ENCODE results near the gene DIAPH2.

DIAPH2 gene

GRCh38 chrX:96982161-96982560, 297.5 kb downstream of the DIAPH2 start:
- no peak for DNase-seq

- DNase-seq = no peak
Observed at GRCh38 chrX:96984538-96984937, 299.9 kb downstream of the DIAPH2 start.

- DNase-seq = no peak
Observed at GRCh38 chrX:96985046-96985445, 300.4 kb downstream of the DIAPH2 start.

GRCh38 chrX:96987228-96987627, 302.6 kb downstream of the DIAPH2 start:
- no peak for DNase-seq

- DNase-seq = no peak
Observed at GRCh38 chrX:96989830-96990571, 305.4 kb downstream of the DIAPH2 start.

GRCh38 chrX:96994093-96994492, 309.5 kb downstream of the DIAPH2 start:
- DNase-seq = no peak

GRCh38 chrX:96997196-96997595, 312.6 kb downstream of the DIAPH2 start:
- DNase-seq = no peak

GRCh38 chrX:97000682-97001368, 316.2 kb downstream of the DIAPH2 start:
- no peak for DNase-seq

GRCh38 chrX:97006167-97006566, 321.5 kb downstream of the DIAPH2 start:
- no peak for DNase-seq

- no peak for DNase-seq
Observed at GRCh38 chrX:97009391-97009790, 324.7 kb downstream of the DIAPH2 start.

GRCh38 chrX:97011540-97011939, 326.9 kb downstream of the DIAPH2 start:
- no peak for DNase-seq

- no peak for DNase-seq
Observed at GRCh38 chrX:97016106-97016505, 331.5 kb downstream of the DIAPH2 start.

- DNase-seq = no peak
Observed at GRCh38 chrX:97021680-97022079, 337.0 kb downstream of the DIAPH2 start.

- DNase-seq = no peak
Observed at GRCh38 chrX:97026406-97026805, 341.8 kb downstream of the DIAPH2 start.

GRCh38 chrX:97027384-97027922, 342.8 kb downstream of the DIAPH2 start:
- DNase-seq = no peak

GRCh38 chrX:97030463-97030862, 345.8 kb downstream of the DIAPH2 start:
- DNase-seq = no peak

GRCh38 chrX:97030947-97031346, 346.3 kb downstream of the DIAPH2 start:
- DNase-seq = no peak

- no peak for DNase-seq
Observed at GRCh38 chrX:97039363-97040029, 354.9 kb downstream of the DIAPH2 start.

- DNase-seq = no peak
Observed at GRCh38 chrX:97045470-97045869, 360.8 kb downstream of the DIAPH2 start.

- no peak for DNase-seq
Observed at GRCh38 chrX:97046867-97047266, 362.2 kb downstream of the DIAPH2 start.

GRCh38 chrX:97050392-97050791, 365.8 kb downstream of the DIAPH2 start:
- DNase-seq = no peak

GRCh38 chrX:97057349-97057909, 372.8 kb downstream of the DIAPH2 start:
- no peak for DNase-seq

- no peak for DNase-seq
Observed at GRCh38 chrX:97060020-97060419, 375.4 kb downstream of the DIAPH2 start.
